ENCODE measurements around the gene SELENOS.

The SELENOS gene

DNA sequence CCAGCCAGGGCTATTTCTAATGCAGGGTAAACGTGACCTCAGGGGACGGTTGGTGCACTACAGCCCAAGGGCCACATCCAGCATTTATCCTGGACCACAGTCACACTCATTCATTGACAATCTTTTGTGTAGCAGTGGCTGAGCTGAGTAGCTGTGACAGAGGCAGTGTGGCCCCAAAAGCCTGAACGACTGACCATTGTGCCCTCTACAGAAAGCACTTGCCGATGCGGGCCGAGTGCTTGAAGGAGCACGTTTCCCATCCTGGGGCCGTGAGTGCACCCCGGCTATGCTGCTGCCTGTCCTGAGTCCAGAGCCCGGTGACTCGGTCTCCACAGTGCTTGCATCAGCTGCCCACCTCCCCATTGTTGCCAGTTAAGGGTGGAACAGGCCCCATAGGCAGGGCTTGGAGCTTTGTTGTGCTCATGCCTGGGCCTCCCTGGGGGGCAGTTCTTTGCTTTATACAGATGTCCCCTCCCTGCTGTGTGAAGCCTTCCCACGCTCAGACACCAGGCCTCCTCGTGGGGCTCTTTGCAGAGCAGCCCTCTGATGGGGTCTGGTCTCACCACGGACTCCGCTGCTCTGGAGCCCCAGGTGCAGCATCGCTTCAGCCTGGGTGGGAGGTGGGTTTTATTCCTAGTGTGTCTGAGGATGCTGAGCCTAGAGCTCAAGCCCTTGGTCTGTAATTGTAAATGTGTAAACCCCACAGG is 30.8 kb upstream of the SELENOS start:
- TF ChIP-seq POU6F1 (CRISPR knock-in tag; IDR thresholded peaks at IDR 0.05; ENCODE audit: borderline replicate concordance, low read depth) (no peak), ZNF70 (CRISPR knock-in tag; IDR thresholded peaks at IDR 0.05) (no peak), TCF4 (CRISPR knock-in tag; IDR thresholded peaks at IDR 0.05; ENCODE audit: borderline replicate concordance) (no peak), ZFP30 (CRISPR knock-in tag; IDR thresholded peaks at IDR 0.05) (no peak), OSR1 (CRISPR knock-in tag; IDR thresholded peaks at IDR 0.05) (no peak), GLIS3 (CRISPR knock-in tag; IDR thresholded peaks at IDR 0.05) (no peak), RARB (CRISPR knock-in tag; IDR thresholded peaks at IDR 0.05) (no peak), BACH2 (CRISPR knock-in tag; IDR thresholded peaks at IDR 0.05; ENCODE audit: borderline replicate concordance) (no peak), ARNTL (CRISPR knock-in tag; IDR thresholded peaks at IDR 0.05; ENCODE audit: borderline replicate concordance, low read depth) (no peak), ZC3H10 (CRISPR knock-in tag; IDR thresholded peaks at IDR 0.05) (no peak), ZNF565 (CRISPR knock-in tag; conservative IDR thresholded peaks at IDR 0.05; ENCODE audit: low read depth) (no peak), SNAI2 (CRISPR knock-in tag; IDR thresholded peaks at IDR 0.05) (no peak), CSRNP3 (CRISPR knock-in tag; IDR thresholded peaks at IDR 0.05) (no peak), ZFP3 (CRISPR knock-in tag; IDR thresholded peaks at IDR 0.05) (no peak)
- TF ChIP-seq, protein P1, sequence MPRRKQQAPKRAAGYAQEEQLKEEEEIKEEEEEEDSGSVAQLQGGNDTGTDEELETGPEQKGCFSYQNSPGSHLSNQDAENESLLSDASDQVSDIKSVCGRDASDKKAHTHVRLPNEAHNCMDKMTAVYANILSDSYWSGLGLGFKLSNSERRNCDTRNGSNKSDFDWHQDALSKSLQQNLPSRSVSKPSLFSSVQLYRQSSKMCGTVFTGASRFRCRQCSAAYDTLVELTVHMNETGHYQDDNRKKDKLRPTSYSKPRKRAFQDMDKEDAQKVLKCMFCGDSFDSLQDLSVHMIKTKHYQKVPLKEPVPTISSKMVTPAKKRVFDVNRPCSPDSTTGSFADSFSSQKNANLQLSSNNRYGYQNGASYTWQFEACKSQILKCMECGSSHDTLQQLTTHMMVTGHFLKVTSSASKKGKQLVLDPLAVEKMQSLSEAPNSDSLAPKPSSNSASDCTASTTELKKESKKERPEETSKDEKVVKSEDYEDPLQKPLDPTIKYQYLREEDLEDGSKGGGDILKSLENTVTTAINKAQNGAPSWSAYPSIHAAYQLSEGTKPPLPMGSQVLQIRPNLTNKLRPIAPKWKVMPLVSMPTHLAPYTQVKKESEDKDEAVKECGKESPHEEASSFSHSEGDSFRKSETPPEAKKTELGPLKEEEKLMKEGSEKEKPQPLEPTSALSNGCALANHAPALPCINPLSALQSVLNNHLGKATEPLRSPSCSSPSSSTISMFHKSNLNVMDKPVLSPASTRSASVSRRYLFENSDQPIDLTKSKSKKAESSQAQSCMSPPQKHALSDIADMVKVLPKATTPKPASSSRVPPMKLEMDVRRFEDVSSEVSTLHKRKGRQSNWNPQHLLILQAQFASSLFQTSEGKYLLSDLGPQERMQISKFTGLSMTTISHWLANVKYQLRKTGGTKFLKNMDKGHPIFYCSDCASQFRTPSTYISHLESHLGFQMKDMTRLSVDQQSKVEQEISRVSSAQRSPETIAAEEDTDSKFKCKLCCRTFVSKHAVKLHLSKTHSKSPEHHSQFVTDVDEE (CRISPR knock-in tag; IDR thresholded peaks at IDR 0.05) = no peak
- TF ChIP-seq, protein P2, sequence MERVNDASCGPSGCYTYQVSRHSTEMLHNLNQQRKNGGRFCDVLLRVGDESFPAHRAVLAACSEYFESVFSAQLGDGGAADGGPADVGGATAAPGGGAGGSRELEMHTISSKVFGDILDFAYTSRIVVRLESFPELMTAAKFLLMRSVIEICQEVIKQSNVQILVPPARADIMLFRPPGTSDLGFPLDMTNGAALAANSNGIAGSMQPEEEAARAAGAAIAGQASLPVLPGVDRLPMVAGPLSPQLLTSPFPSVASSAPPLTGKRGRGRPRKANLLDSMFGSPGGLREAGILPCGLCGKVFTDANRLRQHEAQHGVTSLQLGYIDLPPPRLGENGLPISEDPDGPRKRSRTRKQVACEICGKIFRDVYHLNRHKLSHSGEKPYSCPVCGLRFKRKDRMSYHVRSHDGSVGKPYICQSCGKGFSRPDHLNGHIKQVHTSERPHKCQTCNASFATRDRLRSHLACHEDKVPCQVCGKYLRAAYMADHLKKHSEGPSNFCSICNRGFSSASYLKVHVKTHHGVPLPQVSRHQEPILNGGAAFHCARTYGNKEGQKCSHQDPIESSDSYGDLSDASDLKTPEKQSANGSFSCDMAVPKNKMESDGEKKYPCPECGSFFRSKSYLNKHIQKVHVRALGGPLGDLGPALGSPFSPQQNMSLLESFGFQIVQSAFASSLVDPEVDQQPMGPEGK (CRISPR knock-in tag; IDR thresholded peaks at IDR 0.05; ENCODE audit: borderline replicate concordance) = no peak
- TF ChIP-seq, protein P3, sequence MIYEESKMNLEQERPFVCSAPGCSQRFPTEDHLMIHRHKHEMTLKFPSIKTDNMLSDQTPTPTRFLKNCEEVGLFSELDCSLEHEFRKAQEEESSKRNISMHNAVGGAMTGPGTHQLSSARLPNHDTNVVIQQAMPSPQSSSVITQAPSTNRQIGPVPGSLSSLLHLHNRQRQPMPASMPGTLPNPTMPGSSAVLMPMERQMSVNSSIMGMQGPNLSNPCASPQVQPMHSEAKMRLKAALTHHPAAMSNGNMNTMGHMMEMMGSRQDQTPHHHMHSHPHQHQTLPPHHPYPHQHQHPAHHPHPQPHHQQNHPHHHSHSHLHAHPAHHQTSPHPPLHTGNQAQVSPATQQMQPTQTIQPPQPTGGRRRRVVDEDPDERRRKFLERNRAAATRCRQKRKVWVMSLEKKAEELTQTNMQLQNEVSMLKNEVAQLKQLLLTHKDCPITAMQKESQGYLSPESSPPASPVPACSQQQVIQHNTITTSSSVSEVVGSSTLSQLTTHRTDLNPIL (CRISPR knock-in tag; IDR thresholded peaks at IDR 0.05; ENCODE audit: low read depth) = no peak
- no peak for ATAC-seq

- ATAC-seq = no peak
- no peak for TF ChIP-seq ISL1 (CRISPR knock-in tag; IDR thresholded peaks at IDR 0.05)
- no peak for TF ChIP-seq TOX (CRISPR knock-in tag; IDR thresholded peaks at IDR 0.05; ENCODE audit: borderline replicate concordance)
- no peak for TF ChIP-seq RARB (CRISPR knock-in tag; IDR thresholded peaks at IDR 0.05)
- TF ChIP-seq OSR1 (CRISPR knock-in tag; IDR thresholded peaks at IDR 0.05) = no peak
- no peak for TF ChIP-seq PPARA (CRISPR knock-in tag; IDR thresholded peaks at IDR 0.05; ENCODE audit: borderline replicate concordance)
- TF ChIP-seq, protein P2 (CRISPR knock-in tag; IDR thresholded peaks at IDR 0.05; ENCODE audit: borderline replicate concordance) = no peak
- TF ChIP-seq ZC3H10 (CRISPR knock-in tag; IDR thresholded peaks at IDR 0.05) = no peak
- no peak for TF ChIP-seq ARNTL (CRISPR knock-in tag; IDR thresholded peaks at IDR 0.05; ENCODE audit: borderline replicate concordance, low read depth)
- no peak for TF ChIP-seq POU6F1 (CRISPR knock-in tag; IDR thresholded peaks at IDR 0.05; ENCODE audit: borderline replicate concordance, low read depth)
- no peak for TF ChIP-seq GLIS3 (CRISPR knock-in tag; IDR thresholded peaks at IDR 0.05)
- TF ChIP-seq, protein P3 (CRISPR knock-in tag; IDR thresholded peaks at IDR 0.05; ENCODE audit: low read depth) = no peak
- TF ChIP-seq TCF4 (CRISPR knock-in tag; IDR thresholded peaks at IDR 0.05; ENCODE audit: borderline replicate concordance) = no peak
- TF ChIP-seq ZNF70 (CRISPR knock-in tag; IDR thresholded peaks at IDR 0.05) = no peak
- TF ChIP-seq ZNF8 (CRISPR knock-in tag; IDR thresholded peaks at IDR 0.05) = no peak
Measured at GRCh38 chr15:101307048-101307896, 30.0 kb upstream of the SELENOS start.
